SK-N-SH (cell line): ENCODE measurements around the gene FAM110A. TPM values are rescaled to one million over a fixed set of nuclear protein-coding genes. Genes with fewer than 3 reads are reported as not detected.

Experiments used
- CTCF ChIA-PET: fragments of 300-600, 350-600 bp; formaldehyde crosslinking; extraction: SDS; loops from one replicate; lab custom pipeline; 2021; lab: Yijun Ruan, JAX
- POLR2A ChIA-PET: fragments of 350-600 bp; sonication (Branson Sonifier 250); formaldehyde crosslinking; extraction: SDS; loops from one replicate; lab custom pipeline; 2020; ENCODE audit warnings: antibody characterized with exemption, inconsistent platforms; lab: Yijun Ruan, JAX
- DNase-seq: peaks from one replicate; pipeline ENCODE4 v3.0.0; 2012
- H2AFZ ChIP-seq: fragments of 200-600 bp; sonication (generic); 2 replicates; pipeline ENCODE4 v1.8.1; 2016; ENCODE audit warnings: antibody characterized with exemption, mild to moderate bottlenecking, low read depth
- H3F3A ChIP-seq: fragments of 200-600 bp; sonication (generic); replicated peaks from 2 replicates; pipeline ENCODE3; 2016; ENCODE audit warnings: antibody characterized with exemption, mild to moderate bottlenecking; ENCODE audit not compliant: insufficient read depth
- H3K27ac ChIP-seq, 2 experiments: fragments of 200-500 bp in 1 of 2; fragments of 200-600 bp in 1 of 2; sonication (Bioruptor generic) in 1 of 2; sonication (generic), shearing (Covaris generic) in 1 of 2; 2 replicates each; pipeline versions ENCODE4 v1.5.1 to v1.6.1; 2014 to 2016; ENCODE audit warnings: low read depth in 2 of 2, inconsistent platforms in 1 of 2, low read length in 1 of 2, mild to moderate bottlenecking in 1 of 2, mixed read lengths in 1 of 2
- H3K27me3 ChIP-seq: fragments of 200-600 bp; sonication (generic), shearing (Covaris generic); 2 replicates; pipeline ENCODE4 v1.6.1; 2016; ENCODE audit warnings: mixed run types; ENCODE audit not compliant: insufficient read depth
- H3K36me3 ChIP-seq, 2 experiments: fragments of 200-500 bp in 1 of 2; fragments of 200-600 bp in 1 of 2; sonication (Bioruptor generic) in 1 of 2; sonication (generic) in 1 of 2; replicated peaks in 1 of 2; 2 replicates each; pipeline versions ENCODE3 to v1.5.1; 2014 to 2016; ENCODE audit warnings: low read length in 1 of 2, mild to moderate bottlenecking in 1 of 2; ENCODE audit not compliant: insufficient read depth in 2 of 2, control insufficient read depth in 1 of 2
- H3K4me1 ChIP-seq, 2 experiments: fragments of 200-500 bp in 1 of 2; fragments of 200-600 bp in 1 of 2; sonication (Bioruptor generic) in 1 of 2; sonication (generic), shearing (Covaris generic) in 1 of 2; 2 replicates each; pipeline versions ENCODE4 v1.5.1 to v1.6.1; 2014 to 2016; ENCODE audit warnings: low read depth in 1 of 2, low read length in 1 of 2, mixed run types in 1 of 2; ENCODE audit not compliant: insufficient read depth in 2 of 2, control insufficient read depth in 1 of 2
- H3K4me2 ChIP-seq: fragments of 200-600 bp; sonication (generic), shearing (Covaris generic); 2 replicates; pipeline ENCODE4 v1.6.1; 2017; ENCODE audit warnings: mixed run types
- H3K4me3 ChIP-seq, 2 experiments: fragments of 200-500 bp in 1 of 2; fragments of 200-600 bp in 1 of 2; sonication (Bioruptor generic) in 1 of 2; sonication (generic), shearing (Covaris generic) in 1 of 2; 2 replicates each; pipeline versions ENCODE4 v1.5.1 to v1.8.1; 2014 to 2016; ENCODE audit warnings: low read depth in 2 of 2, inconsistent platforms in 1 of 2, low read length in 1 of 2, mild to moderate bottlenecking in 1 of 2, mixed read lengths in 1 of 2, moderate library complexity in 1 of 2
- H3K79me2 ChIP-seq: fragments of 200-600 bp; sonication (generic); 2 replicates; pipeline ENCODE4 v1.8.1; 2017; ENCODE audit warnings: mild to moderate bottlenecking; ENCODE audit not compliant: insufficient read depth
- H3K9ac ChIP-seq: fragments of 200-600 bp; sonication (generic); 2 replicates; pipeline ENCODE4 v1.6.1; 2017; ENCODE audit warnings: mixed run types
- H3K9me2 ChIP-seq: fragments of 200-600 bp; sonication (generic); 2 replicates; pipeline ENCODE4 v1.6.1; 2017; ENCODE audit warnings: mixed run types
- H3K9me3 ChIP-seq: fragments of 200-600 bp; sonication (generic); 2 replicates; pipeline ENCODE4 v1.6.1; 2017; ENCODE audit warnings: mixed run types, mild to moderate bottlenecking, moderate library complexity
- H4K20me1 ChIP-seq: fragments of 200-600 bp; sonication (generic); 2 replicates; pipeline ENCODE4 v1.6.1; 2017; ENCODE audit warnings: mild to moderate bottlenecking, mixed run types; ENCODE audit not compliant: insufficient read depth
- CHD2 ChIP-seq: fragments of 150-350 bp; IDR thresholded peaks from 2 replicates; pipeline ENCODE4 v1.6.1; 2018; ENCODE audit warnings: low read length; ENCODE audit not compliant: partially characterized antibody
- EP300 ChIP-seq, 2 experiments: IDR thresholded peaks; 2 replicates each; pipeline versions ENCODE4 v1.4.0 to v1.6.1; 2012; ENCODE audit warnings: borderline replicate concordance in 1 of 2, low read depth in 1 of 2, low read length in 1 of 2
- FOSL2 ChIP-seq: IDR thresholded peaks from 2 replicates; pipeline ENCODE4 v1.4.0; 2012; ENCODE audit warnings: low read depth, mild to moderate bottlenecking, moderate library complexity, borderline replicate concordance
- FOXJ3 ChIP-seq: sonication (generic); formaldehyde crosslinking; IDR thresholded peaks from 2 replicates; pipeline ENCODE4 v1.5.1; 2020; ENCODE audit warnings: mild to moderate bottlenecking, missing genetic modification reagents
- FOXM1 ChIP-seq: IDR thresholded peaks from 2 replicates; pipeline ENCODE4 v1.4.0; 2012; ENCODE audit warnings: low read depth, mild to moderate bottlenecking
- GATA2 ChIP-seq: sonication (generic); formaldehyde crosslinking; IDR thresholded peaks from 2 replicates; pipeline ENCODE4 v1.5.0; 2020; ENCODE audit warnings: mild to moderate bottlenecking, missing genetic modification reagents
- JUND ChIP-seq: IDR thresholded peaks from 2 replicates; pipeline ENCODE4 v1.4.0; 2012
- MXI1 ChIP-seq: IDR thresholded peaks from 2 replicates; pipeline ENCODE4 v1.6.1; 2012; ENCODE audit warnings: mild to moderate bottlenecking, low read depth, low read length, improper control_type of control experiment
- NFIC ChIP-seq: IDR thresholded peaks from 2 replicates; pipeline ENCODE4 v1.4.0; 2012; ENCODE audit warnings: borderline replicate concordance
- RAD21 ChIP-seq: IDR thresholded peaks from 2 replicates; pipeline ENCODE4 v1.6.1; 2012; ENCODE audit warnings: mild to moderate bottlenecking, low read length
- RFX5 ChIP-seq: IDR thresholded peaks from 2 replicates; pipeline ENCODE4 v1.6.1; 2012; ENCODE audit warnings: mild to moderate bottlenecking, improper control_type of control experiment, low read length
- RXRA ChIP-seq: IDR thresholded peaks from 2 replicates; pipeline ENCODE4 v1.4.0; 2012; ENCODE audit warnings: low read depth, mild to moderate bottlenecking, borderline replicate concordance
- SIN3A ChIP-seq: IDR thresholded peaks from 2 replicates; pipeline ENCODE4 v1.6.1; 2012; ENCODE audit warnings: low read depth, mild to moderate bottlenecking, low read length, moderate library complexity, borderline replicate concordance
- TAF1 ChIP-seq: IDR thresholded peaks from 2 replicates; pipeline ENCODE4 v1.6.1; 2012; ENCODE audit warnings: low read depth, mild to moderate bottlenecking, low read length, moderate library complexity, borderline replicate concordance
- TEAD4 ChIP-seq: IDR thresholded peaks from 2 replicates; pipeline ENCODE4 v1.4.0; 2012; ENCODE audit warnings: mild to moderate bottlenecking, borderline replicate concordance; ENCODE audit not compliant: insufficient read depth
- YY1 ChIP-seq: IDR thresholded peaks from 2 replicates; pipeline ENCODE4 v1.4.0; 2012; ENCODE audit warnings: low read depth, mild to moderate bottlenecking
- WGBS: methylation state at CpG from one replicate; pipeline ENCODE4 v1.1.6; 2017; ENCODE audit warnings: low lambda C conversion rate; 5-methylcytosine and 5-hydroxymethylcytosine counted together
- polyA plus RNA-seq, 3 experiments: library from polyadenylated mRNA; depleted of rRNA; stranded (reverse); fragments of >200 nt; gene quantifications; 2 replicates each; pipeline ENCODE4 v1.2.3, GENCODE V29; 2012
- TF ChIP-seq, protein P1 (sequence below): IDR thresholded peaks from 2 replicates; pipeline ENCODE4 v1.6.1; 2012; ENCODE audit warnings: mild to moderate bottlenecking, low read depth, low read length, moderate library complexity
- TF ChIP-seq, protein P2 (sequence below): IDR thresholded peaks from 2 replicates; pipeline ENCODE4 v1.4.0; 2012; ENCODE audit warnings: low read depth, borderline replicate concordance
- TF ChIP-seq, protein P3 (sequence below): IDR thresholded peaks from 2 replicates; pipeline ENCODE4; 2012
- TF ChIP-seq, protein P4 (sequence below): IDR thresholded peaks from 2 replicates; pipeline ENCODE4 v1.4.0; 2012; ENCODE audit warnings: low read depth

Gene FAM110A
- polyA plus RNA-seq, 1 of the 3 experiments (the other 2 are of a cell fraction) = 3.8 TPM

DNA sequence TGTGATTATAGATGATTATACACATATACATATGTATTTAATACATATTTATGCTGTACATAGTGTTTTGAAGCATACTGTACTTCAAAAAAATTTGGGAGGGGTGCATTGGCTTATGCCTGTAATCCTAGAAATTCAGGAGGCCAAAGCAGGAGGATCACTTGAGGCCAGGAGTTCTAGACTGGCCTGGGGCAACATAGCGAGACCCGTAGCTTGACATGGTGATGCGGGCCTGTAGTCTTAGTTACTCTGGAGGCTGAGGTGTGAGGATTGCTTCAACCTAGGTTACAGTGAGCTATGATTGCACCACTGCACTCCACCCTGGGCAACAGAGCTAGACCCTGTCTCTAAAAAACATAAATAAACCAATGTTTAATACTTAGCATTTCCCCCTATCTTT lies 1.6 kb upstream of the FAM110A start:
- CTCF ChIA-PET = interaction anchor here (1.0 to 8.4 kb wide), 8 partner anchors 14 to 277 kb away, joined by 4 to 59 read pairs (median 4); no protein-coding TSS in a partner anchor
- Histone ChIP-seq H3K27ac (no peak overlapping the region), H3K9me3 (no peaks in the 10 kb centered on the region), H2AFZ (no peak overlapping the region), H3F3A (peaks cover 10% of the 10 kb centered on the region), H3K4me1 (peaks cover 6 to 12% of the 10 kb centered on the region in 2 experiments; a peak in 2 of 4 replicates), H3K4me2 (no peak overlapping the region), H3K79me2 (peaks cover 29% of the 10 kb centered on the region), H3K36me3 (no peaks in the 10 kb centered on the region), H3K27me3 (no peaks in the 10 kb centered on the region), H3K9ac (no peak overlapping the region), H3K4me3 (no peak overlapping the region), H4K20me1 (no peaks in the 10 kb centered on the region), H3K9me2 (no peaks in the 10 kb centered on the region)
- no peak for DNase-seq
- WGBS = 93% methylated on average over 3 of the region's 3 CpGs
- POLR2A ChIA-PET = no interaction called here
- TF ChIP-seq GATA2 (CRISPR knock-in tag) (no peak), FOXJ3 (CRISPR knock-in tag) (no peak)

DNA sequence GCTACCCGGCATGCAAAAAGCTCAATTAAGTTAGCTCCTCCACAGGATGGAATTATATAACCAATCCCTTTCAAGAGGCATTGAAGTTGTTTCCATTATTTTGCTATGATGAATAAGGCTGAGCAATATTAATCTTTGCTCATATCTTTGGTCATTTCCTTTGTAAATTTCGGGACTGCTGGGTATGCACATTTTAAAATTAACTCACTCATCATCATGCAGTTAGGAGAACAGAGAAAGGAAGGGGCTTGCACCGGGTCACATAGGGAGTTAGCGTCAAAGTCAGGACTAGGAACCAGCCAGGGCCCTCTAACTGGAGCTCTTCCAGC lies 430 bp upstream of the FAM110A start:
- no peak for DNase-seq
- H3K9me2 ChIP-seq = no peaks in the 10 kb centered on the region
- no peaks in the 10 kb centered on the region for H3K9me3 ChIP-seq
- peaks cover 6 to 12% of the 10 kb centered on the region in 2 experiments; a peak in 2 of 4 replicates for H3K4me1 ChIP-seq
- WGBS = 6% methylated on average over 4 of the region's 4 CpGs
- H3F3A ChIP-seq = peaks cover 10% of the 10 kb centered on the region
- H4K20me1 ChIP-seq = no peaks in the 10 kb centered on the region
- peak overlapping the region; percentile 67 to 85 for H3K4me3 ChIP-seq
- peak overlapping the region; percentile 98 for H3K4me2 ChIP-seq
- H3K79me2 ChIP-seq = peaks cover 40% of the 10 kb centered on the region
- POLR2A ChIA-PET = interaction anchor here (0.6 to 1.9 kb wide), 2 partner anchors 11 to 38 kb away, joined by 3 to 15 read pairs; no protein-coding TSS in a partner anchor
- no peaks in the 10 kb centered on the region for H3K27me3 ChIP-seq
- no peak for TF ChIP-seq SIN3A
- TF ChIP-seq, protein P1, sequence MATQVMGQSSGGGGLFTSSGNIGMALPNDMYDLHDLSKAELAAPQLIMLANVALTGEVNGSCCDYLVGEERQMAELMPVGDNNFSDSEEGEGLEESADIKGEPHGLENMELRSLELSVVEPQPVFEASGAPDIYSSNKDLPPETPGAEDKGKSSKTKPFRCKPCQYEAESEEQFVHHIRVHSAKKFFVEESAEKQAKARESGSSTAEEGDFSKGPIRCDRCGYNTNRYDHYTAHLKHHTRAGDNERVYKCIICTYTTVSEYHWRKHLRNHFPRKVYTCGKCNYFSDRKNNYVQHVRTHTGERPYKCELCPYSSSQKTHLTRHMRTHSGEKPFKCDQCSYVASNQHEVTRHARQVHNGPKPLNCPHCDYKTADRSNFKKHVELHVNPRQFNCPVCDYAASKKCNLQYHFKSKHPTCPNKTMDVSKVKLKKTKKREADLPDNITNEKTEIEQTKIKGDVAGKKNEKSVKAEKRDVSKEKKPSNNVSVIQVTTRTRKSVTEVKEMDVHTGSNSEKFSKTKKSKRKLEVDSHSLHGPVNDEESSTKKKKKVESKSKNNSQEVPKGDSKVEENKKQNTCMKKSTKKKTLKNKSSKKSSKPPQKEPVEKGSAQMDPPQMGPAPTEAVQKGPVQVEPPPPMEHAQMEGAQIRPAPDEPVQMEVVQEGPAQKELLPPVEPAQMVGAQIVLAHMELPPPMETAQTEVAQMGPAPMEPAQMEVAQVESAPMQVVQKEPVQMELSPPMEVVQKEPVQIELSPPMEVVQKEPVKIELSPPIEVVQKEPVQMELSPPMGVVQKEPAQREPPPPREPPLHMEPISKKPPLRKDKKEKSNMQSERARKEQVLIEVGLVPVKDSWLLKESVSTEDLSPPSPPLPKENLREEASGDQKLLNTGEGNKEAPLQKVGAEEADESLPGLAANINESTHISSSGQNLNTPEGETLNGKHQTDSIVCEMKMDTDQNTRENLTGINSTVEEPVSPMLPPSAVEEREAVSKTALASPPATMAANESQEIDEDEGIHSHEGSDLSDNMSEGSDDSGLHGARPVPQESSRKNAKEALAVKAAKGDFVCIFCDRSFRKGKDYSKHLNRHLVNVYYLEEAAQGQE = no peak
- no peak for TF ChIP-seq CHD2
- no peak for TF ChIP-seq MXI1
- TF ChIP-seq, protein P2, sequence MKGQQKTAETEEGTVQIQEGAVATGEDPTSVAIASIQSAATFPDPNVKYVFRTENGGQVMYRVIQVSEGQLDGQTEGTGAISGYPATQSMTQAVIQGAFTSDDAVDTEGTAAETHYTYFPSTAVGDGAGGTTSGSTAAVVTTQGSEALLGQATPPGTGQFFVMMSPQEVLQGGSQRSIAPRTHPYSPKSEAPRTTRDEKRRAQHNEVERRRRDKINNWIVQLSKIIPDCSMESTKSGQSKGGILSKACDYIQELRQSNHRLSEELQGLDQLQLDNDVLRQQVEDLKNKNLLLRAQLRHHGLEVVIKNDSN = no peak
- TF ChIP-seq, protein P3, sequence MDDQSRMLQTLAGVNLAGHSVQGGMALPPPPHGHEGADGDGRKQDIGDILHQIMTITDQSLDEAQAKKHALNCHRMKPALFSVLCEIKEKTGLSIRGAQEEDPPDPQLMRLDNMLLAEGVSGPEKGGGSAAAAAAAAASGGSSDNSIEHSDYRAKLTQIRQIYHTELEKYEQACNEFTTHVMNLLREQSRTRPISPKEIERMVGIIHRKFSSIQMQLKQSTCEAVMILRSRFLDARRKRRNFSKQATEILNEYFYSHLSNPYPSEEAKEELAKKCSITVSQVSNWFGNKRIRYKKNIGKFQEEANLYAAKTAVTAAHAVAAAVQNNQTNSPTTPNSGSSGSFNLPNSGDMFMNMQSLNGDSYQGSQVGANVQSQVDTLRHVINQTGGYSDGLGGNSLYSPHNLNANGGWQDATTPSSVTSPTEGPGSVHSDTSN = peak; percentile 2
- TF ChIP-seq FOXM1 = no peak
- 0 out of 2 replicates have a peak, but pooled peaks have one; percentile 18 for TF ChIP-seq NFIC
- no peak for TF ChIP-seq TEAD4
- TF ChIP-seq RAD21 = no peak
- TF ChIP-seq, protein P4, sequence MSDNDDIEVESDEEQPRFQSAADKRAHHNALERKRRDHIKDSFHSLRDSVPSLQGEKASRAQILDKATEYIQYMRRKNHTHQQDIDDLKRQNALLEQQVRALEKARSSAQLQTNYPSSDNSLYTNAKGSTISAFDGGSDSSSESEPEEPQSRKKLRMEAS = no peak
- TF ChIP-seq JUND = peak; percentile 34; the same call in 1 of the 2 replicates
- no peak for TF ChIP-seq RFX5
- TF ChIP-seq FOSL2 = peak; percentile 23; the same call in 1 of the 2 replicates
- no peak for TF ChIP-seq YY1
- TF ChIP-seq TAF1 = no peak
- 0 out of 4 replicates have a peak, but pooled peaks of 1 of the 2 experiments have one; percentile 7 for TF ChIP-seq EP300 (IDR thresholded peaks at IDR 0.05; ENCODE audit: borderline replicate concordance in 1 of 2, low read depth in 1 of 2, low read length in 1 of 2)
- TF ChIP-seq RXRA = no peak
- H3K27ac ChIP-seq = peak overlapping the region; percentile 84 to 92
- no peaks in the 10 kb centered on the region for H3K36me3 ChIP-seq
- H3K9ac ChIP-seq = peak overlapping the region; percentile 76; the same call in 1 of the 2 replicates
- CTCF ChIA-PET = interaction anchor here (0.7 to 8.4 kb wide), 9 partner anchors 18 to 276 kb away, joined by 3 to 59 read pairs (median 4); no protein-coding TSS in a partner anchor
- peak overlapping the region; percentile 98 for H2AFZ ChIP-seq
